SU-DHL-6 (cell line): Measurements from ENCODE around the gene C6orf47.

ENCODE experiments used
- CTCF ChIP-seq: fragments of 200-600 bp; sonication (generic); IDR thresholded peaks from one replicate; pipeline ENCODE4 v1.5.1; 2017; ENCODE audit warnings: antibody characterized with exemption, mild to moderate bottlenecking, low read length, moderate library complexity; ENCODE audit not compliant: insufficient read depth, poor library complexity, severe bottlenecking
- EZH2phosphoT487 ChIP-seq: fragments of 200-600 bp; sonication (generic), shearing (Covaris generic); conservative IDR thresholded peaks from 2 replicates; pipeline ENCODE4 v1.6.1; 2018; ENCODE audit warnings: mild to moderate bottlenecking, antibody characterized with exemption, low read length, moderate library complexity, mixed read lengths

- TF ChIP-seq CTCF (no peak), EZH2phosphoT487 (no peak)
Measured at GRCh38 chr6:31620586-31621319, 39.8 kb downstream of the C6orf47 start, which contains the start of gene PRRC2A.
